Heart left ventricle (tissue), 13 donors: ENCODE measurements around the gene HIPK2.

ENCODE experiments used
- CTCF ChIP-seq, 12 donors: fragments of 200-600 bp; sonication (generic) in 4 of 12; IDR thresholded peaks; one replicate each; pipeline versions ENCODE4 v1.5.0 to v1.8.0; 2018 to 2022; ENCODE audit warnings: antibody characterized with exemption in 12 of 12, mild to moderate bottlenecking in 5 of 12
- POLR2A ChIP-seq, 2 donors: fragments of 450-650 bp; IDR thresholded peaks; one replicate each; pipeline ENCODE4 v1.6.1; 2017; ENCODE audit warnings: antibody characterized with exemption in 2 of 2, mild to moderate bottlenecking in 2 of 2, moderate library complexity in 2 of 2
- donor health status: ischemic (EF 13 %, LVEDD 7.1; RV severe dilation, severe dysfunction).
- donor health status: DM: no; HTN: yes; CAD: no.
- donor health status: DM: no; HTN: no; CAD: no.
- donor health status: ischemic (EF 25% LVEDD 6.9; RV normal size, moderate dysfunction).
- donor health status: ischemic (EF 25% LVEDD 5.7; RV mildly dilated, moderate dysfunction).
- donor health status: ischemic (EF 35%, LVEDD 5.7; RV mildly dilated, moderate dysfunction).
- donor health status: nonischemic (EF 11% LVEDD 7.7; RV severe dilation, severe dysfunction).
- donor health status: DM: yes; HTN: yes; CAD: no.
- donor health status: PGD.
- donor health status: ischemic (EF 29% LVEDD 5.4; RV normal size, mild dysfunction).
- donor health status: nonischemic (EF 23%, LVEDD 6.1; RV moderate dilation, normal function).

- TF ChIP-seq CTCF (IDR thresholded peaks at IDR 0.05) (no peak), POLR2A (IDR thresholded peaks at IDR 0.05) (no peak)
These were observed 83.5 kb downstream of the HIPK2 start for GRCh38 chr7:139694389-139694676.
